BJ (cell line): ENCODE data around the gene LCAT. TPM values are rescaled to one million over a fixed set of nuclear protein-coding genes. Genes with fewer than 3 reads are reported as not detected.

Source experiments
- CTCF ChIA-PET: fragments of 350-600 bp; formaldehyde crosslinking; extraction: SDS; loops from one replicate; lab custom pipeline; 2021; ENCODE audit warnings: antibody characterized with exemption, inconsistent platforms; lab: Yijun Ruan, JAX
- POLR2A ChIA-PET: fragments of 300-600 bp; sonication (Branson Sonifier 250); formaldehyde crosslinking; extraction: SDS; loops from one replicate; lab custom pipeline; 2021; ENCODE audit warnings: antibody characterized with exemption; lab: Charles Lee
- DNase-seq: peaks from one replicate; pipeline ENCODE4 v3.0.0-alpha.2; 2011; ENCODE audit warnings: low read depth
- H3K27me3 ChIP-seq: 2 replicates; pipeline ENCODE4 v1.6.0; 2011; ENCODE audit warnings: low read length; ENCODE audit not compliant: control insufficient read depth, insufficient read depth
- H3K36me3 ChIP-seq: 2 replicates; pipeline ENCODE4 v1.5.1; 2011; ENCODE audit warnings: low read length; ENCODE audit not compliant: control insufficient read depth, insufficient read depth
- H3K4me3 ChIP-seq: 2 replicates; pipeline ENCODE4 v1.5.1; 2011; ENCODE audit warnings: low read depth, mild to moderate bottlenecking, control low read depth, low read length
- polyA plus RNA-seq: library from polyadenylated mRNA; depleted of rRNA; stranded (reverse); fragments of >200 nt; gene quantifications from 2 replicates; pipeline ENCODE4 v1.2.3, GENCODE V29; 2011
- TF ChIP-seq, protein P1 (sequence below): IDR thresholded peaks from 2 replicates; pipeline ENCODE4 v1.5.1; 2011; ENCODE audit warnings: low read depth, mild to moderate bottlenecking, control low read depth, inconsistent platforms, low read length, moderate library complexity; ENCODE audit not compliant: insufficient read depth

The LCAT gene
- polyA plus RNA-seq, 1 experiment: 13.6 TPM

- H3K27me3 ChIP-seq: no peaks in the 10 kb centered on the region
- H3K4me3 ChIP-seq: no peak overlapping the region
- no peak for DNase-seq
- TF ChIP-seq, protein P1, sequence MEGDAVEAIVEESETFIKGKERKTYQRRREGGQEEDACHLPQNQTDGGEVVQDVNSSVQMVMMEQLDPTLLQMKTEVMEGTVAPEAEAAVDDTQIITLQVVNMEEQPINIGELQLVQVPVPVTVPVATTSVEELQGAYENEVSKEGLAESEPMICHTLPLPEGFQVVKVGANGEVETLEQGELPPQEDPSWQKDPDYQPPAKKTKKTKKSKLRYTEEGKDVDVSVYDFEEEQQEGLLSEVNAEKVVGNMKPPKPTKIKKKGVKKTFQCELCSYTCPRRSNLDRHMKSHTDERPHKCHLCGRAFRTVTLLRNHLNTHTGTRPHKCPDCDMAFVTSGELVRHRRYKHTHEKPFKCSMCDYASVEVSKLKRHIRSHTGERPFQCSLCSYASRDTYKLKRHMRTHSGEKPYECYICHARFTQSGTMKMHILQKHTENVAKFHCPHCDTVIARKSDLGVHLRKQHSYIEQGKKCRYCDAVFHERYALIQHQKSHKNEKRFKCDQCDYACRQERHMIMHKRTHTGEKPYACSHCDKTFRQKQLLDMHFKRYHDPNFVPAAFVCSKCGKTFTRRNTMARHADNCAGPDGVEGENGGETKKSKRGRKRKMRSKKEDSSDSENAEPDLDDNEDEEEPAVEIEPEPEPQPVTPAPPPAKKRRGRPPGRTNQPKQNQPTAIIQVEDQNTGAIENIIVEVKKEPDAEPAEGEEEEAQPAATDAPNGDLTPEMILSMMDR: no peak
- ChIA-PET POLR2A (no interaction called here), CTCF (interaction anchor here (0.7 to 5.1 kb wide), 4 partner anchors 15 to 403 kb away, joined by 3 to 26 read pairs (median 16); partner anchors contain the start of gene NRN1L)
- H3K36me3 ChIP-seq: peaks cover 22% of the 10 kb centered on the region
Observed at GRCh38 chr16:67923414-67924116, 20.4 kb downstream of the LCAT start.

DNA sequence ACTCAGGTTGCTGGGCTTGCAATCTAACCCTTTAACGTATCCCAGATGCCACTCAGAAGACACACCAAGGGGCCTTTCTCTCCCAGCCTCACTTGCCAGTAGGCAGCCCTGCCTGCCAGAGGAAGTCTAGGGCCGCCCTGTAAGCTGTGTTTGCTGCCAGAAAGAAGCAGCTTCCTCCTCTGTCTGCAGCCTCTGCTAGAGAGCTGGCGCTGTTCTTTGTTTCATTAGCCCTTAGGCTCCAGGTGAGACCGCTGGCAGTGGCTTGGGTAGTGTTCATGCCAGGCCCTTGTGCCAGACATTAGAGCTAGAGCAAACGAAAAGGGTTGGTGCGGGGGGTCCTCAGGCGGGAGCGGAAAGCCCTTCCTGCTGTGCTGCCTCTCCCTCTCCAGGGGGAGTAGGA lies 21.2 kb downstream of the LCAT start:
- DNase-seq: no peak
- Histone ChIP-seq H3K36me3 (peaks cover 19% of the 10 kb centered on the region), H3K27me3 (no peaks in the 10 kb centered on the region), H3K4me3 (no peak overlapping the region)
- TF ChIP-seq, protein P1: no peak
- CTCF ChIA-PET: interaction anchor here (0.7 to 5.1 kb wide), 5 partner anchors 10 to 250 kb away, joined by 3 to 26 read pairs (median 6); partner anchors contain the start of gene NRN1L
- POLR2A ChIA-PET: no interaction called here

DNA sequence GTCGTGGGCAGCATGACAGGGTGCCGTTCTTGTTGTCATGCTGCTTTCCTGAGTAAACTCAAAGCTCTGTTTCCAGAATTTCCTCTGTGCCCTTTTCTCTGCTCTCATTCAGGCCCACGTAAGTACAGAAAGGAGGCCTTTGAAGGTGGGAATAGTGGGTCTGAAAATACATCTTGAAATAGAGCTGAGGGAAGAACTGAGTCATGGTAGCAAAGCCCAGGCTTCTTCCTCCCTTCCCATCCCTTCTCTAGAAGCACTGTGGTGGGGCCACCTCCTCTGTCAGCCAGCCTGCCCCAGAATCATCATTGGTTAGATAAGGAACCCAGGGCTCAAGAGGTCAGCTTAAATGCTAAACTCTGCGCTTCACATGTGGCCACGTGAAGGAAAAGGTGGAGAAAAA lies 21.7 kb downstream of the LCAT start:
- H3K27me3 ChIP-seq: no peaks in the 10 kb centered on the region
- ChIA-PET CTCF (interaction anchor here (0.8 to 4.8 kb wide), 3 partner anchors 9 to 106 kb away, joined by 3 to 26 read pairs (median 6); partner anchors contain the start of gene NRN1L), POLR2A (no interaction called here)
- no peak overlapping the region for H3K4me3 ChIP-seq
- H3K36me3 ChIP-seq: peaks cover 15% of the 10 kb centered on the region
- no peak for DNase-seq
- TF ChIP-seq, protein P1: no peak

DNA sequence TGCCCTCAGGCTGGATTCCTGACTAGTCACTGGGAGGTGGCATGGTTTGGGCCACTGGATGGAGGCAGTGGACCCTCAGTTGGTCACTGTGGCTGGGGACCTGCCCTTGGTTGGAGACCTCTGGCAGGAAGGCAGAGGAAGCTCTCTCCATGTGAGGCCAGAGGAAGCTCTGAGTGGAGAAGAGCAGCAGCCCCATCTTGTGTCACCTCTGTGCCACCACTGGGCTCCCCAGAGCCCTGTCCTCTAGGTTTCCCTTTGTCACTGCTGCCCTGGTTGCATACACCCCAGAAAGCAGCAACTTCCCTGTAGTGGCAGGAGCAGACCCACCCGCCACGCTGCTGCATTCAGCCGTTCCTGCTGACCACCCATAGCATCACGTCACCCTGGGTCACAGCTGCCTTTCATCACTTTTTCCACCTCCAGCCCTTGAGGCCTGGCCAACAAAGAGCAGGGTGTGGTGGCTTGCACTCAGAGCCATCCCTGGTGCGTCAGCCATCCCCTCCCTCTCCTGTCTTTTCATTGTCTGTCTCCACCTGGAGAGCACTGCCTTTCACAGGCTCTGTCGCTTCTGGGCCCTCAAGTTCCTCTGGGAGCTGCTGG lies 24.2 kb downstream of the LCAT start:
- DNase-seq: no peak
- POLR2A ChIA-PET: no interaction called here
- Histone ChIP-seq H3K36me3 (peaks cover 15% of the 10 kb centered on the region), H3K4me3 (no peak overlapping the region), H3K27me3 (no peaks in the 10 kb centered on the region)
- CTCF ChIA-PET: interaction anchor here (1.8 to 4.8 kb wide), 4 partner anchors 9 to 247 kb away, joined by 5 to 26 read pairs (median 14); partner anchors contain the start of gene NRN1L
- TF ChIP-seq, protein P1: no peak

GRCh38 chr16:67917852-67918236 lies 26.1 kb downstream of the LCAT start:
- H3K27me3 ChIP-seq: no peaks in the 10 kb centered on the region
- no peak overlapping the region for H3K4me3 ChIP-seq
- no peak for DNase-seq
- peaks cover 9% of the 10 kb centered on the region for H3K36me3 ChIP-seq
- CTCF ChIA-PET: interaction anchor here (1.0 to 3.9 kb wide), 5 partner anchors 10 to 246 kb away, joined by 4 to 19 read pairs (median 5); partner anchors contain the start of gene NRN1L
- POLR2A ChIA-PET: interaction anchor here (0.6 kb wide), 1 partner anchor 18 kb away, joined by 3 read pairs; no protein-coding TSS in a partner anchor
- TF ChIP-seq, protein P1: no peak
